HepG2 (cell line): Measurements from ENCODE around the gene SIVA1. TPM values are rescaled to one million over a fixed set of nuclear protein-coding genes. Genes with fewer than 3 reads are reported as not detected.

Experiments used
- ATF1 ChIP-seq: IDR thresholded peaks from 2 replicates; pipeline ENCODE4 v1.6.1; 2016; ENCODE audit warnings: mild to moderate bottlenecking, control low read depth
- FUBP1 ChIP-seq: sonication (generic); formaldehyde crosslinking; IDR thresholded peaks from 2 replicates; pipeline ENCODE4 v1.5.1; 2020; ENCODE audit warnings: missing genetic modification reagents, mild to moderate bottlenecking, borderline replicate concordance
- IKZF5 ChIP-seq: IDR thresholded peaks from 2 replicates; pipeline ENCODE4 v1.6.1; 2018; ENCODE audit warnings: missing genetic modification reagents, mild to moderate bottlenecking, missing compliant biosample characterization
- JARID2 ChIP-seq: sonication (generic); formaldehyde crosslinking; IDR thresholded peaks from 2 replicates; pipeline ENCODE4 v1.8.1; 2023; ENCODE audit warnings: missing genetic modification reagents, inconsistent platforms; ENCODE audit not compliant: insufficient replicate concordance
- KDM5B ChIP-seq: sonication (generic); formaldehyde crosslinking; IDR thresholded peaks from 2 replicates; pipeline ENCODE4 v1.4.0; 2020; ENCODE audit warnings: missing genetic modification reagents, mild to moderate bottlenecking, borderline replicate concordance
- PBX2 ChIP-seq: IDR thresholded peaks from 2 replicates; pipeline ENCODE4 v1.6.1; 2016; ENCODE audit warnings: control low read depth
- PHF5A ChIP-seq: IDR thresholded peaks from one replicate; pipeline ENCODE4 v1.6.1; 2018; ENCODE audit warnings: low read depth, missing genetic modification reagents; ENCODE audit not compliant: unreplicated experiment
- TFDP1 ChIP-seq: IDR thresholded peaks from 2 replicates; pipeline ENCODE4 v1.6.1; 2016; ENCODE audit warnings: missing compliant biosample characterization, missing genetic modification reagents, borderline replicate concordance
- ZBTB20 ChIP-seq: sonication (generic); formaldehyde crosslinking; IDR thresholded peaks from 2 replicates; pipeline ENCODE4 v1.8.1; 2023; ENCODE audit warnings: missing genetic modification reagents, low read depth, mild to moderate bottlenecking, borderline replicate concordance
- ZNF367 ChIP-seq: sonication (generic); formaldehyde crosslinking; IDR thresholded peaks from 2 replicates; pipeline ENCODE4 v1.4.0; 2020; ENCODE audit warnings: missing genetic modification reagents, borderline replicate concordance
- ZNF407 ChIP-seq: sonication (generic); formaldehyde crosslinking; IDR thresholded peaks from one replicate; pipeline ENCODE4 v1.5.1; 2020; ENCODE audit warnings: mild to moderate bottlenecking, missing genetic modification reagents; ENCODE audit errors: not compliant biosample characterization
- ZNF441 ChIP-seq: sonication (generic); formaldehyde crosslinking; IDR thresholded peaks from 2 replicates; pipeline ENCODE4 v1.7.0; 2021; ENCODE audit warnings: missing genetic modification reagents, borderline replicate concordance
- ZNF792 ChIP-seq: IDR thresholded peaks from 2 replicates; pipeline ENCODE4 v1.6.1; 2016
- polyA plus RNA-seq, 8 experiments: library from polyadenylated mRNA; depleted of rRNA in 3 of 8; stranded (reverse) in 7 of 8; unstranded in 1 of 8; fragments of >200 nt; fragmentation: Illumina TruSeq in 4 of 8; extraction: Trizol in 4 of 8; gene quantifications; 2 replicates each; pipeline versions ENCODE4 v1.2.1 to v1.2.3, GENCODE V29; 2011 to 2016; ENCODE audit warnings: low read depth in 4 of 8, missing spikeins in 1 of 8, mixed read lengths in 1 of 8; ENCODE audit not compliant: insufficient read depth in 1 of 8
- total RNA-seq, 5 experiments: library from RNA; depleted of rRNA; stranded (reverse); fragments of >200 nt; fragmentation: Illumina TruSeq; extraction: Trizol; gene quantifications; 2 replicates each; pipeline ENCODE4 v1.2.3, GENCODE V29; 2016; ENCODE audit warnings: low read depth in 1 of 5

Gene SIVA1
- total and polyA plus RNA-seq, 2 of the 13 experiments (the other 11 are each of a cell fraction or from before 2014, with no cell fraction given): 123 to 186 TPM

GRCh38 chr14:104799244-104800014 lies 46.5 kb downstream of the SIVA1 start (continued):
- no peak for TF ChIP-seq ZBTB20 (CRISPR knock-in tag)
- TF ChIP-seq ZNF441: no peak
- TF ChIP-seq JARID2 (CRISPR knock-in tag): no peak
- peak; percentile 9; the same call in 1 of the 2 replicates for TF ChIP-seq KDM5B (CRISPR knock-in tag)
- TF ChIP-seq TFDP1: no peak
- TF ChIP-seq IKZF5 (CRISPR knock-in tag): no peak
- TF ChIP-seq PBX2: no peak
- no peak for TF ChIP-seq ATF1 (CRISPR knock-in tag)
- no peak for TF ChIP-seq ZNF367 (CRISPR knock-in tag)
- no peak for TF ChIP-seq ZNF792
- no peak for TF ChIP-seq PHF5A (CRISPR knock-in tag)
- peak; percentile 28 for TF ChIP-seq ZNF407
- no peak for TF ChIP-seq FUBP1
